HEK293 (cell line): Measurements from ENCODE around the gene SLC29A1.
A peak's percentile ranks its signal among the peaks of the same experiment; 100 is the strongest.

Experiments
- CTCF ChIA-PET: fragments of 350-600 bp; formaldehyde crosslinking; extraction: SDS; loops from one replicate; lab custom pipeline; 2021; ENCODE audit warnings: antibody characterized with exemption; lab: Yijun Ruan, JAX
- POLR2A ChIA-PET: fragments of 300-600 bp; formaldehyde crosslinking; extraction: SDS; loops from one replicate; lab custom pipeline; 2020; ENCODE audit warnings: antibody characterized with exemption, inconsistent platforms; lab: Yijun Ruan, JAX
- H3K27ac ChIP-seq: fragments of 200-500 bp; sonication (Bioruptor generic); 2 replicates; pipeline ENCODE4 v1.5.1; 2014; ENCODE audit warnings: low read depth, low read length, control low read depth, inconsistent platforms; ENCODE audit errors: extremely low read depth
- H3K36me3 ChIP-seq, 2 experiments: fragments of 200-500 bp in 1 of 2; sonication (Bioruptor generic) in 1 of 2; 1 replicate in 1 of 2; 2 replicates in 1 of 2; pipeline ENCODE4 v1.5.1; 2014 to 2017; ENCODE audit warnings: inconsistent platforms in 2 of 2, low read length in 2 of 2; ENCODE audit not compliant: control insufficient read depth in 2 of 2, insufficient read depth in 1 of 2
- H3K4me1 ChIP-seq: fragments of 200-500 bp; sonication (Bioruptor generic); 2 replicates; pipeline ENCODE4 v1.5.1; 2014; ENCODE audit warnings: mild to moderate bottlenecking, low read length, inconsistent platforms; ENCODE audit not compliant: control insufficient read depth, insufficient read depth
- H3K4me3 ChIP-seq: 2 replicates; pipeline ENCODE4 v1.5.1; 2011; ENCODE audit warnings: low read depth, mild to moderate bottlenecking, control low read depth, low read length, moderate library complexity
- H3K9me3 ChIP-seq: fragments of 200-500 bp; sonication (Bioruptor generic); 2 replicates; pipeline ENCODE4 v1.5.1; 2014; ENCODE audit warnings: low read depth, low read length, inconsistent platforms; ENCODE audit not compliant: control insufficient read depth, insufficient read depth
- EGR2 ChIP-seq: fragments of 450-650 bp; formaldehyde crosslinking; IDR thresholded peaks from 2 replicates; pipeline ENCODE4 v1.5.1; 2016; ENCODE audit warnings: low read depth, missing biosample characterization, missing genetic modification characterization
- GLIS1 ChIP-seq: fragments of 450-650 bp; formaldehyde crosslinking; IDR thresholded peaks from 2 replicates; pipeline ENCODE4 v1.5.1; 2016; ENCODE audit warnings: missing biosample characterization, missing genetic modification characterization
- GLIS2 ChIP-seq: fragments of 450-650 bp; formaldehyde crosslinking; IDR thresholded peaks from 2 replicates; pipeline ENCODE4 v1.5.1; 2016; ENCODE audit warnings: missing biosample characterization, missing genetic modification characterization
- PATZ1 ChIP-seq: fragments of 450-650 bp; formaldehyde crosslinking; IDR thresholded peaks from 2 replicates; pipeline ENCODE4 v1.5.1; 2016; ENCODE audit warnings: missing biosample characterization, missing genetic modification characterization
- PRDM10 ChIP-seq: fragments of 450-650 bp; formaldehyde crosslinking; IDR thresholded peaks from 2 replicates; pipeline ENCODE4 v1.5.1; 2016; ENCODE audit warnings: missing biosample characterization, missing genetic modification characterization
- RBAK ChIP-seq: fragments of 450-650 bp; formaldehyde crosslinking; IDR thresholded peaks from 2 replicates; pipeline ENCODE4 v1.5.1; 2016; ENCODE audit warnings: missing biosample characterization, missing genetic modification characterization
- SP7 ChIP-seq: fragments of 450-650 bp; formaldehyde crosslinking; IDR thresholded peaks from 2 replicates; pipeline ENCODE4 v1.5.1; 2016; ENCODE audit warnings: missing biosample characterization, missing genetic modification characterization
- TCF7L2 ChIP-seq: IDR thresholded peaks from 2 replicates; pipeline ENCODE4 v1.6.1; 2011; ENCODE audit warnings: low read depth, mild to moderate bottlenecking, inconsistent platforms, low read length, moderate library complexity, borderline replicate concordance
- TSHZ1 ChIP-seq: fragments of 450-650 bp; formaldehyde crosslinking; IDR thresholded peaks from 2 replicates; pipeline ENCODE4 v1.5.1; 2016; ENCODE audit warnings: missing biosample characterization, missing genetic modification characterization, borderline replicate concordance
- ZIC2 ChIP-seq: fragments of 450-650 bp; formaldehyde crosslinking; IDR thresholded peaks from 2 replicates; pipeline ENCODE4 v1.5.1; 2016; ENCODE audit warnings: missing biosample characterization, missing genetic modification characterization
- ZNF146 ChIP-seq: fragments of 450-650 bp; formaldehyde crosslinking; IDR thresholded peaks from 2 replicates; pipeline ENCODE4 v1.5.1; 2016; ENCODE audit warnings: missing biosample characterization, missing genetic modification characterization
- ZNF223 ChIP-seq: fragments of 450-650 bp; formaldehyde crosslinking; IDR thresholded peaks from 2 replicates; pipeline ENCODE4 v1.5.1; 2016; ENCODE audit warnings: missing biosample characterization, missing genetic modification characterization
- ZNF600 ChIP-seq: fragments of 450-650 bp; formaldehyde crosslinking; IDR thresholded peaks from 2 replicates; pipeline ENCODE4 v1.5.1; 2016; ENCODE audit warnings: missing biosample characterization, missing genetic modification characterization
- ZNF645 ChIP-seq: fragments of 450-650 bp; formaldehyde crosslinking; IDR thresholded peaks from 2 replicates; pipeline ENCODE4; 2016; ENCODE audit warnings: missing biosample characterization, missing genetic modification characterization

The SLC29A1 gene

GRCh38 chr6:44226368-44227147 lies 3.2 kb downstream of the SLC29A1 start:
- CTCF ChIA-PET, result interaction anchor here (0.6 to 11.1 kb wide), 4 partner anchors 10 to 135 kb away, joined by 4 to 148 read pairs (median 12); no protein-coding TSS in a partner anchor
- no peak overlapping the region for H3K4me3 ChIP-seq

GRCh38 chr6:44227148-44227793 lies 3.9 kb downstream of the SLC29A1 start:
- no peak overlapping the region for H3K4me3 ChIP-seq
- H3K9me3 ChIP-seq, result no peaks in the 10 kb centered on the region
- ChIA-PET CTCF (interaction anchor here (0.5 to 11.1 kb wide), 8 partner anchors 8 to 128 kb away, joined by 3 to 148 read pairs (median 6); no protein-coding TSS in a partner anchor), POLR2A (interaction anchor here (1.0 to 2.0 kb wide), 3 partner anchors 10 to 28 kb away, joined by 3 to 14 read pairs (median 4); partner anchors contain the start of gene HSP90AB1)
- H3K27ac ChIP-seq, result no peak overlapping the region
- H3K4me1 ChIP-seq, result peaks cover 18% of the 10 kb centered on the region
- peaks cover 0 to 40% of the 10 kb centered on the region in 2 experiments; a peak in 2 of 3 replicates for H3K36me3 ChIP-seq
- TF ChIP-seq GLIS1 (tag by site-specific recombination), result peak; percentile 73
- TF ChIP-seq GLIS2 (tag by site-specific recombination), result peak; percentile 37; the same call in 1 of the 2 replicates
- peak; percentile 16; the same call in 1 of the 2 replicates for TF ChIP-seq ZIC2 (tag by site-specific recombination)
- no peak for TF ChIP-seq TSHZ1 (tag by site-specific recombination)
- no peak for TF ChIP-seq EGR2 (tag by site-specific recombination)
- TF ChIP-seq TCF7L2, result no peak
- TF ChIP-seq SP7 (tag by site-specific recombination), result no peak

More at GRCh38 chr6:44226368-44227147, 3.2 kb downstream of the SLC29A1 start:
- peaks cover 0 to 33% of the 10 kb centered on the region in 2 experiments; a peak in 2 of 3 replicates for H3K36me3 ChIP-seq
- TF ChIP-seq ZNF645 (tag by site-specific recombination), result 0 out of 2 replicates have a peak, but pooled peaks have one; percentile 43
- no peak for TF ChIP-seq RBAK
- TF ChIP-seq PRDM10 (tag by site-specific recombination), result peak; percentile 79
- TF ChIP-seq ZNF146 (tag by site-specific recombination), result no peak
- TF ChIP-seq ZNF600 (tag by site-specific recombination), result peak; percentile 40
- no peak for TF ChIP-seq ZNF223 (tag by site-specific recombination)
- TF ChIP-seq PATZ1 (tag by site-specific recombination), result peak; percentile 42; the same call in 1 of the 2 replicates
- POLR2A ChIA-PET, result interaction anchor here (1.0 to 2.0 kb wide), 3 partner anchors 21 to 30 kb away, joined by 3 to 14 read pairs (median 3); partner anchors contain the start of genes HSP90AB1 and SLC35B2
- H3K9me3 ChIP-seq, result no peaks in the 10 kb centered on the region
- H3K27ac ChIP-seq, result no peak overlapping the region
- H3K4me1 ChIP-seq, result peaks cover 22% of the 10 kb centered on the region
